Activated T-cell treated with anti-CD3 and anti-CD28 coated beads for 1 hour (primary cell): Measurements from ENCODE around the gene TRIM4.

Experiments used
- DNase-seq: peaks from one replicate; pipeline ENCODE4 v3.0.0-alpha.2; 2020; ENCODE audit warnings: low read depth

Gene TRIM4

DNA sequence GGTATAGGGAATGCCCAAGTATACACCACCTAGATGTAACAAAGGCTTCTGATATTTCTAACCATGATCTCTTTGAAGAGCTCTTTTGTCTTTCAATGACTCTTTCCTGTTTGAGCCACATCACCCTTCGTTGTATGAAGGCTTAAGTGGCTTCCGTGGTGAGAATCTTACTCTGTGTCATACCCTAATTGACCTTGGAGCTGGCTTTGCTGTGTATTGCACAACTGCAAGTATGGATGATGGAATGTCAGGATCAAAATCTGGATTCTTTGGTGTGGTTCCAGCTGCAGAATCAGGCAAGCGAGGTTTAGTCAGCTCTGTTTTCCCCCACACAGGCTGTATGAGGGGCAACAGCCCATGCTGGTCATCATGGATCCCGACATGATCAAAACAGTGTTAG is 75.5 kb downstream of the TRIM4 start:
- DNase-seq, result no peak

DNA sequence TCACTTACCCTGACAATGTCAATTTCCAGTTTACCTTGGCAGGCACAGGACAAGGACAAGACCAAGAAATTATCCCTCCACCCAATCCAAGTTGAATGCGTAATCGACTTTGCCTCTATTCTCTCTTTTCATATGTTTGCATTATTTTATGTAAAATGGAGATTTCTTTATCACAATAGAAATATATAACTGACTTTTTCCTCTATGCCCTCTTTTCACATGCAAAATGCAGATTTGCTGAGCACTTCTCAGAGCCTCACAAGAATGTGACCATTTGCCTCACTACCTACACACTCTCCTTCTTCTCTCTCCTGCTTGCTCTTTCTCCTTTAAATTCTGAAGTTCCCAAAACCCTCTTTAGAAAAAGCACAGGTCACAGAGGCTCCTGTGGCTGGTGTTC is 76.4 kb downstream of the TRIM4 start:
- no peak for DNase-seq
